ENCODE data around the gene SPRYD3.
"Not testable (repeated sequence)": the region's sequence is repeated elsewhere in the genome, so short reads cannot be mapped to it uniquely, and the experiment has no call there.

The SPRYD3 gene

GRCh38 chr12:53049571-53050318 lies 29.4 kb downstream of the SPRYD3 start, which contains the start of gene TNS2:
Gene TNS2, plus strand, starts transcription at chr12:53050065. Its CDS starts 121 bp downstream, at chr12:53050186.
- DNase-seq, result no peak

- DNase-seq, result no peak
Observed at GRCh38 chr12:53048780-53049401, 30.3 kb downstream of the SPRYD3 start.

GRCh38 chr12:53048033-53048779 lies 31.0 kb downstream of the SPRYD3 start:
- no peak for DNase-seq

GRCh38 chr12:53047221-53048032 lies 31.8 kb downstream of the SPRYD3 start:
- DNase-seq, result peak; percentile 76

- DNase-seq, result peak; percentile 68
Observed at GRCh38 chr12:53046655-53047220, 32.5 kb downstream of the SPRYD3 start.

- DNase-seq, result no peak
Observed at GRCh38 chr12:53045696-53046045, 33.5 kb downstream of the SPRYD3 start.

- DNase-seq, result no peak
Observed at GRCh38 chr12:53044896-53045695, 34.1 kb downstream of the SPRYD3 start.

GRCh38 chr12:53044052-53044581 lies 35.1 kb downstream of the SPRYD3 start:
- DNase-seq, result no peak

GRCh38 chr12:53042607-53043454 lies 36.4 kb downstream of the SPRYD3 start:
- DNase-seq, result no peak

- DNase-seq, result no peak
Observed at GRCh38 chr12:53039851-53040250, 39.3 kb downstream of the SPRYD3 start.

- no peak for DNase-seq
Observed at GRCh38 chr12:53036802-53037201, 42.4 kb downstream of the SPRYD3 start.

GRCh38 chr12:53034459-53034858 lies 44.7 kb downstream of the SPRYD3 start:
- no peak for DNase-seq

- not testable (repeated sequence) for DNase-seq
Observed at GRCh38 chr12:53033832-53034231, 45.4 kb downstream of the SPRYD3 start.

- no peak for DNase-seq
Observed at GRCh38 chr12:53031616-53032015, 47.6 kb downstream of the SPRYD3 start.

GRCh38 chr12:53027014-53027413 lies 52.2 kb downstream of the SPRYD3 start:
- not testable (repeated sequence) for DNase-seq

- no peak for DNase-seq
Observed at GRCh38 chr12:53025250-53025649, 53.9 kb downstream of the SPRYD3 start.

GRCh38 chr12:53014709-53015108 lies 64.5 kb downstream of the SPRYD3 start:
- no peak for DNase-seq
